IPS-18a (cell line): ENCODE measurements around the gene UGT1A8.
"Not testable (repeated sequence)": the region's sequence is repeated elsewhere in the genome, so short reads cannot be mapped to it uniquely, and the experiment has no call there.

ENCODE experiments used
- H3K27ac ChIP-seq: one replicate; pipeline ENCODE4 v1.5.1; 2013; ENCODE audit warnings: low read length
- H3K27me3 ChIP-seq: one replicate; pipeline ENCODE4 v1.6.1; 2013; ENCODE audit warnings: mild to moderate bottlenecking, low read length; ENCODE audit not compliant: control insufficient read depth, insufficient read depth
- H3K36me3 ChIP-seq: one replicate; pipeline ENCODE4 v1.6.1; 2013; ENCODE audit warnings: low read depth, low read length; ENCODE audit not compliant: control insufficient read depth
- H3K4me1 ChIP-seq: one replicate; pipeline ENCODE4 v1.6.1; 2013; ENCODE audit warnings: low read depth, low read length; ENCODE audit not compliant: control insufficient read depth
- H3K4me3 ChIP-seq: one replicate; pipeline ENCODE4 v1.5.1; 2013; ENCODE audit warnings: low read length
- H3K9ac ChIP-seq: one replicate; pipeline ENCODE4 v1.6.1; 2013; ENCODE audit warnings: mild to moderate bottlenecking, low read length, moderate library complexity
- H3K9me3 ChIP-seq: one replicate; pipeline ENCODE4 v1.6.1; 2013; ENCODE audit warnings: low read depth, low read length; ENCODE audit not compliant: control insufficient read depth

Gene UGT1A8

DNA sequence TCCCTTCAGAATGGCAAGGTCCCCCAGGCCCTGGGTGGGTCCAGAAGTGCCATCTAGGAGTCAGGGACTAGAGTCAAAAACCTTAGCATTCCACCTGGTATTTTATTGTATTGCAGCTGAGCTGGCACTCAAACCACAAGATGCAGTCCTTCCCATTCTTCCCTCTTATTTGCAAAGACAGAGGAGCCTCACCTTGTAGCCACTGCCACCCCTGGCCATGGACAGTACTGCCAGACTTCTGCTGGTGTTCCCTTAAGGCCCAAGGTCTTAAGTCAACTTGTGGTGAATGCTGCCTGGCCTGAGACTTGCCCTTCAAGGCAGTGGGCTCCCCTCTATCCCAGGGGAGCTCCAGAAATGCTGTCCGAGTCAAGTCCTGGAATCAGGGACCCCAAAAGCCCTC, 25.7 kb downstream of the UGT1A8 start:
- no peak overlapping the region for H3K27ac ChIP-seq

DNA sequence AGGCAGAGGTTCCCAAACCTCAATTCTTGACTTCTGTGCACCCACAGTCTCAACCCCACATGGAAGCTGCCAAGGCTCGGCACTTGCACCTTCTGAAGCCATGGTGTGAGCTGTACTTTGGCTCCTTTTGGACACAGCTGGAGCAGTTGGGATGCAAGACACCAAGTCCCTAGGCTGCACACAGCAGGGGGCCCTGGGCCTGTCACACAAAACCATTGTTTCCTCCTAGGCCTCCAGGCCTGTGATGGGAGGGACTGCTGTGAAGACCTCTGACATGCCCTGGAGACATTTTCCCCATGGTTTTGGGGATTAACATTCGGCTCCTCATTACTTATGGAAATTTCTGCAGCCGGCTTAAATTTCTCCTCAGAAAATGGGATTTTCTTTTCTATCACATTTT, 28.6 kb downstream of the UGT1A8 start:
- H3K27me3 ChIP-seq, H3K9ac ChIP-seq, H3K4me1 ChIP-seq, H3K27ac ChIP-seq, H3K4me3 ChIP-seq, H3K36me3 ChIP-seq: not testable (repeated sequence)
- peaks cover 15% of the 10 kb centered on the region for H3K9me3 ChIP-seq

More for the DNA sequence above, 25.7 kb downstream of the UGT1A8 start:
- Histone ChIP-seq H3K4me1 (no peaks in the 10 kb centered on the region), H3K36me3 (no peaks in the 10 kb centered on the region), H3K4me3 (no peak overlapping the region), H3K9me3 (peaks cover 15% of the 10 kb centered on the region), H3K9ac (no peak overlapping the region), H3K27me3 (no peaks in the 10 kb centered on the region)

DNA sequence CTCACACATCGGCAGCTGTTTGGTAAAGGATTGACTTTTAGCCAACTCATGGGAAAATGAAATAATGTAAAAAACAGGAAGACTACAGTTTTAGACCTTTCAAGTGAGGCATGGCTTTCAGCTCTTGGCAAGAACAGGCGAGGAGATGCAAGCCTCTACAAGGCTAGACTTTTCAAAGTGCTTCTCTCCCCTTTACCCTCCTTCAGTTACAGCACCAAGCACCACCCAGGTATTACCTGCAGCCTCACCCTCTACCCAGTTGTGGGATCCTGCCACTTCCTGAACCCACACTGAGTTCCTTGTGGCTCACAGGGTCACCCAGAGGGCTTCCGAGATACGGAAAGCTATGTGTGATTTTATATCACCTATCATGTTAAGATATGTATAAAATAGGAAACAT, 33.5 kb downstream of the UGT1A8 start:
- Histone ChIP-seq H3K27ac (no peak overlapping the region), H3K9ac (no peak overlapping the region), H3K4me1 (no peaks in the 10 kb centered on the region), H3K36me3 (no peaks in the 10 kb centered on the region), H3K27me3 (no peaks in the 10 kb centered on the region), H3K4me3 (no peak overlapping the region), H3K9me3 (peaks cover 5% of the 10 kb centered on the region)

DNA sequence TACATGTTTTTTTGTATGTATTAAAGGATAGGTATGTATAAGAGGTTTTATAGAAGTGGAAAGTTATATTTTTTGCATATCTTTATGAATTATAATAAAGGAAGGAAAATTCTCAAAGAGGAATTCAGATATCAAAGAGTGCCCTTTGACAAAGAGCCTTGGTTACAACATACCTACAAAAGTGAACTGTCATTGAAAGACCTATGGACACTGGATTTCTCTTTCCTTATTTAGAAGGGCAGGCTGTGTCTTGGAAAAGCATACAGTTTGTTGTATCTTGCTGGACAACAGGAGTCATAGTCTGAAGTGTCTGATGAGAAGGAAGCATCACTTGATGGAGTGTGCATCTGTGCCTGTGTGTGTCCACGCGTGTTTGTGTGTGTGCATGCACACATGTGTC, 34.0 kb downstream of the UGT1A8 start:
- Histone ChIP-seq H3K4me3 (no peak overlapping the region), H3K27ac (no peak overlapping the region), H3K4me1 (no peaks in the 10 kb centered on the region), H3K36me3 (no peaks in the 10 kb centered on the region), H3K9ac (no peak overlapping the region), H3K27me3 (no peaks in the 10 kb centered on the region), H3K9me3 (peaks cover 2% of the 10 kb centered on the region)

DNA sequence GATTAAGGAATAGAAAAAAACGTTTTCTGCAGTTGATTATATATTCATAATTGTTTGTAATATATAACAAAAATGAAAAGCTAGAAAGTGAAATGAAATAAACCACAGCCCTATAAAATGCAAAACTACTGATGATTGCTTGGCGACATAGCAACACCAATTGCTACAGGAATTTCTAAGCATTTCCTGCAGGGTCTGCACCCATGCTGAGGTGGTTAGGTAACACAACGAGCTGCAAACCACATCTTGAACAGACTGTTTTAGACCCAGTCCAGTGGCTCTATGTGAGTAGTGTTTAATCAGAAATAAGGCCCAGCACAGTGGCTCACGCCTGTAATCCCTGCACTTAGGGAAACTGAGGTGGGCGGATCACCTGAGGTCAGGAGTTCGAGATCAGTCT, 37.1 kb downstream of the UGT1A8 start:
- Histone ChIP-seq H3K9ac (no peak overlapping the region), H3K9me3 (no peaks in the 10 kb centered on the region), H3K27me3 (no peaks in the 10 kb centered on the region), H3K4me1 (no peaks in the 10 kb centered on the region), H3K4me3 (no peak overlapping the region), H3K36me3 (no peaks in the 10 kb centered on the region), H3K27ac (no peak overlapping the region)

DNA sequence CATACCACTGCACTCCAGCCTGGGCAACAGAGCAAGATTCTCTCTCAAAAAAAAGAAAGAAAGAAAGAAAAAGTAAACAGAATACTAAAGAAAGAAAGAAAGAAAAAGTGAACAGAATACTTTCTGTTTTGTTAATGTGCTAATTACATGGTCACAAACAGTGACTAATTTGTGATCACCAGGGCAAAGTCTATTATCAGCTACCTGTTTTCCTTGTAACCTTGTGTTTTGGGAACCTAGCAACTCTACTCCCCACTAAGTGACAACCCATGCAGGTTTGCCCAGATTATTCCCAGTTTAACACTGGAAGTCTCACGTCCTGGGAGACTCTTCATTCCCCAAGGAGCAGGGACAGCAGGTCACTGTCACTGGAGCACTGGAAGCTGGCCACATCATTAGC, 37.6 kb downstream of the UGT1A8 start:
- no peaks in the 10 kb centered on the region for H3K27me3 ChIP-seq
- H3K4me1 ChIP-seq, result no peaks in the 10 kb centered on the region
- H3K36me3 ChIP-seq, result no peaks in the 10 kb centered on the region
- H3K9me3 ChIP-seq, result no peaks in the 10 kb centered on the region
- H3K9ac ChIP-seq, result no peak overlapping the region
- H3K4me3 ChIP-seq, result no peak overlapping the region
- no peak overlapping the region for H3K27ac ChIP-seq

DNA sequence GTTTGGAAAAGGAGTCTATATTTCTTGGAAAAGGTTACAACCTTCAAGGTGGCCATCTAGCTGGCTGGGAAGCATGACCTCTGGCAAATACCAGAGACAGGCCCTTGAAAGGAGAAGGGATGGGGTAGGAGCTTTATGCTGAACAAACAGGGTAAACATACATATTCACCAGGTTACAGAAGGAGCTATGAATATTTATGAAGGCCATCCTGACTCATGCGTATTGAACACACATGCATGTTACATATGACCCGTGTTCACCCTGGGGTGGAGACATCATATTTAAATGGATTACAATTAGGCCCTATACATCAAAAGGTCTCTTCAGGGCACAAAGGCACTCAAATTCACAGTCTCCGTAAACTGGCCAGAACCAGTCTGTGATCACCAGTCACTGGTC, 38.5 kb downstream of the UGT1A8 start:
- H3K9ac ChIP-seq, H3K4me1 ChIP-seq, H3K4me3 ChIP-seq, H3K27me3 ChIP-seq, H3K27ac ChIP-seq, H3K9me3 ChIP-seq, H3K36me3 ChIP-seq: not testable (repeated sequence)

DNA sequence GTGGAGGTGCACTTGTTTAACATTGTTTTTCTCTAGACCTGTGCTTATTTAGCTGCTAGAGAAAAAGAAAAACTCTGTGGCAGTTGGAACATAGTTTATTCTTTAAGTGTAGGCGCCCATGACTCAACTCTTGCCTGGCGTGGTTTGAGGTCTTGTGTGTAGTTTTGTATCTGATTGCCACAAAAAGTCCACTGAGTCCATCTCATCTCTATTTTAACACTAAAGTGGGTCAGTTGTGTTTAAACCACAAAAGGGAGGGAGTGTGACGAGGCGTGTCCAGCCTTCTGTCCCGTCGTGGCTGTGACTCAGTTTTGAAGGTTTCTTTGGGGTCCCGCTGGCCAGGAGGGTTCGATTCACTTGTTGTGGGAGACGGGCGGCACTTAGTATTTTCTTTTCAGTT, 39.0 kb downstream of the UGT1A8 start:
- no peaks in the 10 kb centered on the region for H3K36me3 ChIP-seq
- H3K9ac ChIP-seq, result no peak overlapping the region
- no peak overlapping the region for H3K27ac ChIP-seq
- no peaks in the 10 kb centered on the region for H3K9me3 ChIP-seq
- H3K4me1 ChIP-seq, result no peaks in the 10 kb centered on the region
- no peak overlapping the region for H3K4me3 ChIP-seq
- no peaks in the 10 kb centered on the region for H3K27me3 ChIP-seq

DNA sequence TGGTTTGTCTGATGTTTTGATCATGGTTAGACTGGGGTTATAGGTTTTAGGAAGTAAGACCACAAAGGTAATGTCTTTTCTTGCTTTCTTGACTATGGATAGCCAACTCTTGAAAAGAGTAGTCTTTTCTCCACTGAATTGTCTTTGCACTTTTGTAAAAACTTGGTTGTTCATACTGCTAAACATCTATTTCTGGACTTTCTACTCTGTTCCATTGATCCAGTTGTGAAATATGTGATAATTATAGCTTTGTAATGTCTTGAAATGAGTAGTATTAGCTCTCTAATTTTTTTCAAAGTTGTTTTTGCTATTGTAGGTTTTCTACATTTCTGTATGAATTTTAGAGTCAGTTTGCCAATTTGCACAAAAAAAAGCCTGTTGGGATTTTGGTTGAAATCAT, 41.2 kb downstream of the UGT1A8 start:
- Histone ChIP-seq H3K27me3 (no peaks in the 10 kb centered on the region), H3K9ac (no peak overlapping the region), H3K36me3 (no peaks in the 10 kb centered on the region), H3K4me1 (no peaks in the 10 kb centered on the region), H3K27ac (no peak overlapping the region), H3K4me3 (no peak overlapping the region), H3K9me3 (no peaks in the 10 kb centered on the region)

DNA sequence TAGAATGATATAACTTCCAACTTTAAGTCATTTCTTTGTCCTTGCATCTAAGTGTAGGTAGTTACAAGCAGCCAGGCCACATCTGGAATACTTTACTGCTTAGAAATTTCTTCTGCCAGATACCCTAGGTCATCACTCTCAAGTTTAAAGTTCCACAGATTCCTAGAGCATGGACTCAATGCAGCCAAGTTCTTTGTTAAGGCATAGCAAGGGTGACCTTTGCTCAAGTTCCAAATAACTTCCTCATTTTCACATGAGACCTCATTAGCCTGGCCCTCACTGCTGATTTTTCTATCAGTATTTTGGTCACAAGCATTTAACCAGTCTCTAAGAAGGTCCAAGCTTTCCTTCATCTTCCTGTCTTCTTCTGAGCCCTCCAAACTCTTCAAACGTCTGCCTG, 46.5 kb downstream of the UGT1A8 start:
- Histone ChIP-seq H3K36me3 (no peaks in the 10 kb centered on the region), H3K9ac (no peak overlapping the region), H3K9me3 (no peaks in the 10 kb centered on the region), H3K4me3 (no peak overlapping the region), H3K4me1 (no peaks in the 10 kb centered on the region), H3K27me3 (no peaks in the 10 kb centered on the region), H3K27ac (no peak overlapping the region)

DNA sequence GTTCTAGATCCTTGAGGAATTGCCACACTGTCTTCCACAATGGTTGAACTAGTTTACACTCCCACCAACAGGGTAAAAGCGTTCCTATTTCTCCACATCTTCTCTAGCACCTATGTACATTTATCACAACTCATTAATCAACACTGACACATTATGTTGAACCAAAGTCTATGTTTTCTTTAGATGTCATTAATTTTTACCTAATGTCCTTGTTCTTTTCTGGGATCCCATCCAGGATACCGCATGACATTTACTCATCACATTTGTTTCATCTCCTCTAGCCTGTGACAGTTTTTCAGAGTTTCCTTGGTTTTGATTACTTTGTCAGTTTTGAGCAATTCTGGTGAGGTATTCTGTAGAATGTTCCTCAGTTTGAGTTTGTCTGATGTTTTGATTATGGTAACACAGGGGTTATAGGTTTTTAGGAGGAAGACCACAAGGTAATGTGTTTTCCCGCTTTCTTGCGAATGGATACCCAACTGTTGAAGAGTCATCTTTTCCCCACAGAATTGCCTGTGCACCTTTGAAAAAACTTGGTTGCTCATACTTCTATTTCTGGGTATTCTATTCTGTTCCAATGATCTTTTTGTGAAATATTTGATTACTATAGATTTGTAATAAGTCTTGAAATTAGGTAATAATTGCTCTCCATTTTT, 51.3 kb downstream of the UGT1A8 start:
- no peaks in the 10 kb centered on the region for H3K36me3 ChIP-seq

DNA sequence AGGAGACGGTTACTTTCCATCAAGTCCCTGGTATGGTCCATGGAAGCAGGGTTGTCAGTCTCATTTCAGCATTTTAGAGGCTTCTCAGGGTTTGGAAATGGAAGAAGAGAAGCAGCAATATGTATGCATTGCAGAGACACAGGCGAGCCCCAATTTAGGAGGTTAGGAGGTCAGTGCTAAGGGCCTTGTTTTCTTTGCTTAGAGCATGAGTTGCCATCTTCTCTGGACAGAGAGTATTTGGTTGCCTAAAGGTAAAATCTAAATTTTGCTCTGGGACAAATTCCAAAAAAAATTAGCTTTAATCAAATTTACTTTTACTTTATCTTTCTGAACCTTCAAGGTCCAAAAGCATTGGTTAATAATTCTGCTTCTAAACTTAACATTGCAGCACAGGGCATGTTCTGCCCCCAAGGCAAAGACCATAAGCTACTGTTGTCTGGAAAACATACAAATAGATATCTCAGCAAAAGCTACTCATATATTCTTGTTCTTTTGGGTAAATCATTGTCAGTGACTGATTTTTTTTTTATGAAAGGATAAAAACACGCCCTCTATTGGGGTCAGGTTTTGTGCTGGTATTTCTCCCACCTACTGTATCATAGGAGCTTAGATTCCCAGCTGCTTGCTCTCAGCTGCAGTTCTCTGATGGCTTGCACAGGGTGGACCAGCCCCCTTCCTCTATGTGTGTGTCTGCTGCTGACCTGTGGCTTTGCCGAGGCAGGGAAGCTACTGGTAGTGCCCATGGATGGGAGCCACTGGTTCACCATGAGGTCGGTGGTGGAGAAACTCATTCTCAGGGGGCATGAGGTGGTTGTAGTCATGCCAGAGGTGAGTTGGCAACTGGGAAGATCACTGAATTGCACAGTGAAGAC, 54.1 kb downstream of the UGT1A8 start, which contains the start of gene UGT1A9:
Gene UGT1A9 (plus strand): TSS at position 609 of the 872 bp plus-strand sequence. CDS start 37 bp downstream, at position 646.
- no peaks in the 10 kb centered on the region for H3K36me3 ChIP-seq
- no peak within 1 kb of the TSS for H3K27ac ChIP-seq
- no peak within 1 kb of the TSS for H3K9ac ChIP-seq
- no peaks in the 10 kb centered on the region for H3K27me3 ChIP-seq
- peaks cover 4% of the 10 kb centered on the region for H3K4me1 ChIP-seq
- no peaks in the 10 kb centered on the region for H3K9me3 ChIP-seq
- H3K4me3 ChIP-seq, result no peak within 1 kb of the TSS

More for the DNA sequence above, 51.3 kb downstream of the UGT1A8 start:
- Histone ChIP-seq H3K27me3 (no peaks in the 10 kb centered on the region), H3K27ac (no peak overlapping the region), H3K9ac (no peak overlapping the region), H3K4me1 (no peaks in the 10 kb centered on the region), H3K4me3 (no peak overlapping the region), H3K9me3 (no peaks in the 10 kb centered on the region)
